T-helper 1 cell treated with Interleukin-12 subunit alpha and Interleukin-12 subunit beta and Interleukin-4 antibody, amounts not matched to agents 30 μg/mL and 1 μg/mL, for 36 hours (primary cell): ENCODE data around the gene SPDYC.
"Not testable (repeated sequence)": the region's sequence is repeated elsewhere in the genome, so short reads cannot be mapped to it uniquely, and the experiment has no call there.

Experiments
- H3K27ac Mint-ChIP-seq: one replicate; pipeline ENCODE4 v1.8.0; 2021; ENCODE audit warnings: mild to moderate bottlenecking, mixed read lengths
- H3K27me3 Mint-ChIP-seq: one replicate; pipeline ENCODE4 v1.8.0; 2021; ENCODE audit warnings: low read depth, mixed read lengths
- H3K36me3 Mint-ChIP-seq: one replicate; pipeline ENCODE4 v1.8.0; 2021; ENCODE audit warnings: low read depth, mixed read lengths
- H3K4me1 Mint-ChIP-seq: one replicate; pipeline ENCODE4 v1.8.0; 2021; ENCODE audit warnings: low read depth, mixed read lengths
- H3K4me3 Mint-ChIP-seq: one replicate; pipeline ENCODE4 v1.8.0; 2021; ENCODE audit warnings: mild to moderate bottlenecking, moderate library complexity, mixed read lengths
- H3K9me3 Mint-ChIP-seq: one replicate; pipeline ENCODE4 v1.8.0; 2021; ENCODE audit warnings: mixed read lengths

The SPDYC gene

DNA sequence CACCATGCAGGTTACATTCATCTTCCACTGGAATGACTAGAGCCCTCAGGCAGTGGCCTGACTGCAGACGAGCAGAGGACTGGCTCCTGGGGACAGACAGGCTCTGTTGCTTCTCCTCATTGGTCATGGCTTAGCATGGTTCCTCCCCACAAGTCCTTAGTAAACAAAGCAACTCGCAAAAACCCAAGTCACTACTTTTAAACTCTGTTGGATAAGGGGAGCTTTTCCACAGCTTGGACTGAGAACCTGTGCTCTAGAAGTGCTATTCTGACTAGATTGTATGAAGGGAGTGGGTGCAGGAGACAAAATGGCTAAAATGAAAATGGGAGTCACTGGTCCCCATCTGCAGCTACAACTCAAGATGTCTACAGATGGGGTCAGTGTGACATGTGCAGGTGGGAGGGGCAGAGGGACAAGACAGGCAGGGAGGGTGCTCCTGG is 4.6 kb downstream of the SPDYC start:
- H3K27me3 Mint-ChIP-seq, result peaks cover 17% of the 10 kb centered on the region
- H3K9me3 Mint-ChIP-seq, H3K36me3 Mint-ChIP-seq, H3K27ac Mint-ChIP-seq, H3K4me3 Mint-ChIP-seq, H3K4me1 Mint-ChIP-seq: not testable (repeated sequence)

DNA sequence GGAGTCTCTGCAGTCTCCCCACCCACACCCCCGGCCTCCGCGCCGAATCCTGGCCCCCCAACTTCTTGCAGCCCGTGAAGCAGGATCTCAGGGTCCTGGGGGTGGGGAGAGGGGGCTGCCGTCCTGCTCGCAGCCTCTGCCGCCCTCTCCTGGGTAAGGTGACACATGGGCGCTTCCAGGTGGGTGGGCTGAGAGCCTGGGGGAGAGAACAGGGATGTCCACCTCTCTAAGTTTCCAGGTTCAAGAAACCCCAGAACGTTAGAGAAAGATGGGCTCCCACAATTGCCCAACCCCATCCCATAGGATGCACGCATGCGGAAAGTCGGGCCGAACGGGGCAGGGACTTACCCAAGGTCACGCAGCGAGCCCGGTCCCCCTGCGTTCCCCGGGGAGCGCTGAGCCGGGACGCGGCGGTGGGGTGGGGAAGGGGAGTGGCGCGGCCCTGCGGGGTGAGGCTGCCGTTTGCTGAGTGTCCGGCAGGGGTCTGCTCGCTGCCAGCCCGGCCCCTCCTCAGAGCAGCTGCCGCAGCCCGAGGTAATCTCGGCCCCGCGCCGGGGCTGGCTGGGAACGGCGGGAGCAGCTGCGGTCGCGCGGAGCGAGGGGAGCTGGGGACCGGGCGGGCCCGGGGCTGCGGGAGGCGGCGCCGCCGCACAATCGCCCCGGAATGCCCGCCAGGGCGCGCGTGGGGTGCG is 11.0 kb downstream of the SPDYC start:
- H3K4me1 Mint-ChIP-seq, result peaks cover 17% of the 10 kb centered on the region
- H3K4me3 Mint-ChIP-seq, result peak overlapping the region; percentile 84
- peaks cover 14% of the 10 kb centered on the region for H3K36me3 Mint-ChIP-seq
- H3K27ac Mint-ChIP-seq, result peak overlapping the region; percentile 31
- H3K27me3 Mint-ChIP-seq, result peaks cover 20% of the 10 kb centered on the region
- no peaks in the 10 kb centered on the region for H3K9me3 Mint-ChIP-seq

DNA sequence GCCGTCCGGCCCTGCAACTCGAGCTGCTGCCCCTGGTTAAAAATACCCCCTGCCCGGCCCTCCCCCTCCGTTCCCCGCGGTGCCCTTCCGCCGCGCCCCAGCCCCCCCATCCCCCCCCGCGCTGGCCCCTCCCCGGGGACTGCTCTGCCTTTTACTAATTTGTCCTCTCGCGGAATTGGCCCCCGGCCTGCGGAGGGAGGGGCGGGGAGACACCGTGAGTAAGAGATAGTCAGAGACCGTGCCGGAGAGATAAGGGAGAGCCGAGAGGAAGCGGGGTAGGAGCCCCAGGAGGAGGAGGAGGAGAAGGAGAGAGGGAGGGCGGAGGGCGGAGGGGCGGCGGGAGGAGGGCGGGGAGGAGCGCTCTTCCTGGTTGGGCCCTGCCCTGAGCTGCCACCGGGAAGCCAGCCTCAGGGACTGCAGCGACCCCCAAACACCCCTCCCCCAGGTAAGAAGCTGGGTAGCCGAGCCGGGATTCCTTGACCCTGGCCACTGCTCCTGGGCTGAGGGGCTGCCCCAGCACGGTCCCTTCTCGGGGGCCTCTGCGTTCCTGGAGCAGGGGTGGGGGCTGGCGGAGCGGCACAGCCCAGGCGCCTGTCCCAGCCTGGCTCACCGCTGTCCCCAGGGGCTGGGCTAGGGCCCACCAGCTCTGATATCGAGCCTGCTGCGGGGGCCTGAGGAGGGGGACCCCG is 11.7 kb downstream of the SPDYC start, which contains the start of gene CAPN1:
CAPN1 (plus strand) TSS at position 360 of the 689 bp plus-strand sequence. CDS start 774 bp downstream, outside the sequence.
- peak within 1 kb of the TSS; percentile 98 for H3K4me3 Mint-ChIP-seq
- peaks cover 17% of the 10 kb centered on the region for H3K4me1 Mint-ChIP-seq
- H3K9me3 Mint-ChIP-seq, result no peaks in the 10 kb centered on the region
- H3K36me3 Mint-ChIP-seq, result peaks cover 19% of the 10 kb centered on the region
- peaks cover 20% of the 10 kb centered on the region for H3K27me3 Mint-ChIP-seq
- H3K27ac Mint-ChIP-seq, result peak within 1 kb of the TSS; percentile 91

DNA sequence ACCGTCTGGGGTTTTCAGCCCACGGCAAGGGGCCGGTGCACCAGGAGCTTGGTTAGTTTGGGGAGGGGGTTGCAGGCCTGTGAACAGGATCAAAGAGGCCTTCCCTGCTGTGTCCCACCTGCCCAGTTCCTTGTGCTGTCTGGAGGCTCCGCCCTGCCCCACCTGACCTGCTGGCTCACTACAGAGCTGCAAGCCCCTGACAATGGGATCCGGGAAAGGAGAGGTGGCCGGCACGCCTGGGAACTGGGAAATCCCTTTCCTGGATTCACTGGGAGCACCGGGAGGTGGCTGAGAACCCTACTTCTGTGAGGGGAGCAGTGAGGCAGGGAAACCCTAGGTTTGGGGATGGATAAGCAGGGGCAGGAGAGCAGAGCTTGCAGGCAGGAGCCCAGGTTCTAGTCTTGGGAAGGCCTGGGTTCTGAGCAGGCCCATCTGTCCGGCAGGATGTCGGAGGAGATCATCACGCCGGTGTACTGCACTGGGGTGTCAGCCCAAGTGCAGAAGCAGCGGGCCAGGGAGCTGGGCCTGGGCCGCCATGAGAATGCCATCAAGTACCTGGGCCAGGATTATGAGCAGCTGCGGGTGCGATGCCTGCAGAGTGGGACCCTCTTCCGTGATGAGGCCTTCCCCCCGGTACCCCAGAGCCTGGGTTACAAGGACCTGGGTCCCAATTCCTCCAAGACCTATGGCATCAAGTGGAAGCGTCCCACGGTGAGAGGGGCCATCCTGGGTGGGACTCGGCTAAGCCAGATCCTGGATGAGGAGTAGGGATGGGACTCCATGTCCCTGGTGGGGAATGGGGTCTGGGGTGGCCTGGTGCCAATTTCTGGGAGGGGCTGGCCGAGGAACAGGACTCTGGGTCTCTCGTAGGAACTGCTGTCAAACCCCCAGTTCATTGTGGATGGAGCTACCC is 12.5 kb downstream of the SPDYC start:
- peaks cover 17% of the 10 kb centered on the region for H3K4me1 Mint-ChIP-seq
- H3K27me3 Mint-ChIP-seq, result peaks cover 20% of the 10 kb centered on the region
- H3K27ac Mint-ChIP-seq, result peak overlapping the region; percentile 41
- no peaks in the 10 kb centered on the region for H3K9me3 Mint-ChIP-seq
- H3K4me3 Mint-ChIP-seq, result peak overlapping the region; percentile 98
- H3K36me3 Mint-ChIP-seq, result peaks cover 22% of the 10 kb centered on the region

DNA sequence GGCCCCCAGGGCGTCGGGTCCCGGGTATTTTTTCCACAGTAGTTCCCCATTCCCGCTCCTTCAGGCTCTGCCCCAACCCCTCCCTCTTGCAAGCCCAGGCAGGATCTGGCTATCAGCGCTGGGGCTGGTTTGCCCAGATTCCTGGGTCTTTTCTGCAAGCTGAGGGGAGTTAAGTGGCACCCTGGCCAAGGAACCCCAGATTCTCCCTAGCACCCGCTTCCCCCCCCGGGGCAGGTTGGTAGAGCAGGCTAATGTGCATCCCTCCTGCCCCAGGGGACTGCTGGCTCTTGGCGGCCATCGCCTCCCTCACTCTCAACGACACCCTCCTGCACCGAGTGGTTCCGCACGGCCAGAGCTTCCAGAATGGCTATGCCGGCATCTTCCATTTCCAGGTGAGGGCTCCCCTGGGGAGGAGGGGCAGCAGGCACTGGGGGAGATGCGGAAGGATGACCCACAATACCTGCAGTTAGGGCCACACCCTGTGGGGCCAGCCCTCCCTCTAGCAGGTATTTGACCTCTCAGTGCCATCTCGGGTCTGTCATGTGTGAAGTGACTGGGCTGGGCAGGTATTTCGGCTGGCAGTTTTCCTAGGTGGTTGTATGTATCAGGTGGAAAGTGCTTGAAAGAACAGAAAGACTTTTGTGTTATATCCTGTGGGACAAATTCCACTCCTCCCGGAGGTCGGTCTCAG is 13.3 kb downstream of the SPDYC start:
- H3K9me3 Mint-ChIP-seq, result no peaks in the 10 kb centered on the region

DNA sequence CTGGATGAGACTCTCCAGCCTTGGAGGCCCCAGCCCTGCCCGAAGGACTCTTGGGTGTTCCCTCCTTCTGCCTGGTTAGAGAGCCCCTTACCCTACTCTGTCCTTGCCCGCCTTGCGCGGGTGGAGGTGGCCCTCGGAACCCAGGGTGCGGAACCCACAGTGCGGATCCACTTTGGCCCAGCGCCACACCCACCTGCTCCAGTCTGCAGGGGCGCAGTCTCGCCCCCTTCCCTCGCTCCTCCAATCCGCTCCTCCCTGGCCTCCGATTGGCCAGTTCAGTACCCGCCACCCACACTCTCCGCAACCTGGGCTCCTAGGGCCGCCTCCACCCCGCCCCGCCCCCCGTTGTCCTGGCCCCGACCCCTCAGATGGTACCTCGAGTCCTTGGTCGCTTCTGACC is 14.1 kb downstream of the SPDYC start:
- Mint-ChIP-seq H3K27ac (no peak overlapping the region), H3K27me3 (peaks cover 7% of the 10 kb centered on the region), H3K4me1 (peaks cover 17% of the 10 kb centered on the region), H3K9me3 (no peaks in the 10 kb centered on the region), H3K4me3 (peak overlapping the region; percentile 60), H3K36me3 (peaks cover 22% of the 10 kb centered on the region)

More for the DNA sequence above, 13.3 kb downstream of the SPDYC start:
- H3K4me1 Mint-ChIP-seq, result peaks cover 17% of the 10 kb centered on the region
- H3K36me3 Mint-ChIP-seq, result peaks cover 22% of the 10 kb centered on the region
- peak overlapping the region; percentile 60 for H3K4me3 Mint-ChIP-seq
- H3K27ac Mint-ChIP-seq, result peak overlapping the region; percentile 9
- peaks cover 13% of the 10 kb centered on the region for H3K27me3 Mint-ChIP-seq

DNA sequence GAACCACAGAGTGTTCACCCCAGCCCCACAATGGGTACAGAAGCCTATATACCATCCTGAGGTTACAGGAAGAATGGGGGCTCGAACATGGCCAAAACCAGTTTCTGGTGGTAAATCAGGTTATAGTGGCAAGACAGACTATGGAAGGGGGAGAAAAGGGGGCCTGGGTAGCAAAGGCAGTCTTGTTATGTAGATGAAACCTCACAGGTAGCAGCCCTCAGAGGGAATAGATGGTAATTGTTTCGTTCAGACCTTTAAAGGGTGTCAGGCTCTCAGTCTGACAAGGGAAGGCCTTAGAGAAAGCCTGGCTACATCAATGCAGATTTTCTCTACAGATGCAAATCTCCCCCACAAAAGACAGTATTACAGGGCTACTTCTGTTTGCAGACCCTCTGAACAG is 15.1 kb downstream of the SPDYC start:
- no peaks in the 10 kb centered on the region for H3K9me3 Mint-ChIP-seq
- peaks cover 19% of the 10 kb centered on the region for H3K4me1 Mint-ChIP-seq
- no peak overlapping the region for H3K27ac Mint-ChIP-seq
- peaks cover 31% of the 10 kb centered on the region for H3K36me3 Mint-ChIP-seq
- no peak overlapping the region for H3K4me3 Mint-ChIP-seq
- H3K27me3 Mint-ChIP-seq, result no peaks in the 10 kb centered on the region

DNA sequence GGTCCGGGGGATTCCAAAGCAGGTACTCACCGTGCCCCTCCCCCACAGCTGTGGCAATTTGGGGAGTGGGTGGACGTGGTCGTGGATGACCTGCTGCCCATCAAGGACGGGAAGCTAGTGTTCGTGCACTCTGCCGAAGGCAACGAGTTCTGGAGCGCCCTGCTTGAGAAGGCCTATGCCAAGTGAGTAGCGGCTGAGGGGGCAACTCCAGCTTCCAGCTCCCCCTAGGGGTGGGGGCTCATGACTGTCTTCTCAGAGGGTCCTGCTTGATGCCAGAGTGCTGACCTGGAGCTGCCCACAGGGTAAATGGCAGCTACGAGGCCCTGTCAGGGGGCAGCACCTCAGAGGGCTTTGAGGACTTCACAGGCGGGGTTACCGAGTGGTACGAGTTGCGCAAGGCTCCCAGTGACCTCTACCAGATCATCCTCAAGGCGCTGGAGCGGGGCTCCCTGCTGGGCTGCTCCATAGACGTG is 15.9 kb downstream of the SPDYC start:
- no peaks in the 10 kb centered on the region for H3K9me3 Mint-ChIP-seq
- no peak overlapping the region for H3K4me3 Mint-ChIP-seq
- H3K36me3 Mint-ChIP-seq, result peaks cover 36% of the 10 kb centered on the region
- peaks cover 22% of the 10 kb centered on the region for H3K4me1 Mint-ChIP-seq
- no peak overlapping the region for H3K27ac Mint-ChIP-seq
- no peaks in the 10 kb centered on the region for H3K27me3 Mint-ChIP-seq

DNA sequence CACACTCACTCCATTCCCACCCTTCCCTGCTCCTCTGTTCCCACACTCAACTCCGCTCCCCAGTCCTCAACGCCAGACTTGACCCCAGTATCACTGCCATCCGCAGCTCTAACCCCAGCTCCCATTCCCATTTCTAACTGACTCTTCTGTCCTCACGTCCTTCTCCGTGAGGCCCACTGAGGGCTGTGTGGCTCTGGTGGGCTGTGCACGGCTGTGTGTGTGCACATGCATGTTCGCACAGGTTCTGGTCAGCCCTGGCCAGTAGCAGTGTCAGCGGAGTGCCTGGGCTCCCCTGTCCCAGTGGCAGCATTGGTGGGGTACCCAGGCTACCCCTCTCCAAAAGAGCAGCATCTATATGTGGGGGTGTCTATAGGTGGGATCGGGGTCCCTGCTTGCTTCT is 16.7 kb downstream of the SPDYC start:
- H3K36me3 Mint-ChIP-seq, result peaks cover 37% of the 10 kb centered on the region
- H3K27me3 Mint-ChIP-seq, result no peaks in the 10 kb centered on the region
- H3K9me3 Mint-ChIP-seq, result no peaks in the 10 kb centered on the region
- H3K4me3 Mint-ChIP-seq, result no peak overlapping the region
- H3K27ac Mint-ChIP-seq, result no peak overlapping the region
- peaks cover 22% of the 10 kb centered on the region for H3K4me1 Mint-ChIP-seq

DNA sequence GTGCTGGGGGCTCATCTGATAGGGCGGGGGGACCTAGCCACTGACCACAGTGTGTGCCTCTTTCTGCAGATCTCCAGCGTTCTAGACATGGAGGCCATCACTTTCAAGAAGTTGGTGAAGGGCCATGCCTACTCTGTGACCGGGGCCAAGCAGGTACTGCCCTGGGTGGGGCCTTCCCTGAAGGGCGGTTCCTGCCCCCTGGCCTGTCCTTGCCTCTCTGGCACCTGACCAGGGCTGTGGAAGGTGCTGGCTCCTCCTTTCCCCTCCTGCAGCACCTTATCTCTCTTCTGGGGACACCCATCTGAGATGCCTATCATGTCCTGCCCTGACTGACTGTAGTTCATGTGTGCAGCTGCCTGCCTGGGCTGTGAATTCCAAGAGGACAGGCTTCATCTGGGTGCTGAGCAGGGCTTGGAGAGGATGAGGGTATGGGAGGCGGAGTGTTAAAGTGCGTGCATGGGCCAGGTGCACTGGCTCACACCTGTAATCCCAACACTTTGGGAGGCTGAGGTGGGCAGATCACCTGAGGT is 17.2 kb downstream of the SPDYC start:
- Mint-ChIP-seq H3K36me3 (peaks cover 37% of the 10 kb centered on the region), H3K27ac (no peak overlapping the region)

DNA sequence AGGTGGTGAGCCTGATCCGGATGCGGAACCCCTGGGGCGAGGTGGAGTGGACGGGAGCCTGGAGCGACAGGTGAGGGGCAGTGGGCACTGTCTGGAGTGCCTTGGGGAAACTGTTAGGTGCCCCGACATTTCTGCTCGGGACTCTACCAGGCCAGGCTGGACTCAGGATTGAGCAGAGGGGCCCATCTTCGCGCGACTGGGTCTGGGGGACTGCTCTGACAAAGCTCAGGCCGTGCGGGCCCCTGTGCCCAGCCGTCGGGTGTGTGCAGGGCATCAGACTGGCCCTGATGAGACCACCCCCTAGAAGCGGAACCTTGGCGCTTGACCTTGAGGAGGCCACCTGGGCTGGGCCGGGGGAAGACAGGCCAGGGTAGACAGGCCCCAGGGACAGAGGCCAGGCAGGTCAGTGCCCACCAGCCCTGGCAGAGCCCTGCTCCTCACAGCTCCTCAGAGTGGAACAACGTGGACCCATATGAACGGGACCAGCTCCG is 18.0 kb downstream of the SPDYC start:
- Mint-ChIP-seq H3K4me3 (no peak overlapping the region), H3K9me3 (no peaks in the 10 kb centered on the region), H3K27ac (no peak overlapping the region), H3K27me3 (no peaks in the 10 kb centered on the region), H3K4me1 (peaks cover 16% of the 10 kb centered on the region), H3K36me3 (peaks cover 34% of the 10 kb centered on the region)

More for the DNA sequence above, 17.2 kb downstream of the SPDYC start:
- no peaks in the 10 kb centered on the region for H3K9me3 Mint-ChIP-seq
- H3K27me3 Mint-ChIP-seq, result no peaks in the 10 kb centered on the region
- H3K4me1 Mint-ChIP-seq, result peaks cover 22% of the 10 kb centered on the region
- H3K4me3 Mint-ChIP-seq, result no peak overlapping the region

DNA sequence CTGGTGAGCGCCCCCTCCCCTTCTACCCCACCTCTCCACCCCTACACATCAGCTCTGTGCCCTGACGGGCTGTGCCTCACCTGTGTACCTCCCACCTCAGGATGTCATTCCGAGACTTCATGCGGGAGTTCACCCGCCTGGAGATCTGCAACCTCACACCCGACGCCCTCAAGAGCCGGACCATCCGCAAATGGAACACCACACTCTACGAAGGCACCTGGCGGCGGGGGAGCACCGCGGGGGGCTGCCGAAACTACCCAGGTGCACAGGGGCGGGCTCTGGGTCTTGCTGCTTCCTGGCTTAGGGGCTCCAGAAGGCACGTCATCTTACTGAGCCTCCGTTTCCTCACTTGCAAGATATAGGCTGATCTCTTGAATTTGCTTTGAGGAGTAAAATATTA is 18.5 kb downstream of the SPDYC start:
- no peaks in the 10 kb centered on the region for H3K27me3 Mint-ChIP-seq
- no peaks in the 10 kb centered on the region for H3K9me3 Mint-ChIP-seq
- peaks cover 36% of the 10 kb centered on the region for H3K36me3 Mint-ChIP-seq
- H3K4me1 Mint-ChIP-seq, result peaks cover 15% of the 10 kb centered on the region
- no peak overlapping the region for H3K4me3 Mint-ChIP-seq
- no peak overlapping the region for H3K27ac Mint-ChIP-seq

DNA sequence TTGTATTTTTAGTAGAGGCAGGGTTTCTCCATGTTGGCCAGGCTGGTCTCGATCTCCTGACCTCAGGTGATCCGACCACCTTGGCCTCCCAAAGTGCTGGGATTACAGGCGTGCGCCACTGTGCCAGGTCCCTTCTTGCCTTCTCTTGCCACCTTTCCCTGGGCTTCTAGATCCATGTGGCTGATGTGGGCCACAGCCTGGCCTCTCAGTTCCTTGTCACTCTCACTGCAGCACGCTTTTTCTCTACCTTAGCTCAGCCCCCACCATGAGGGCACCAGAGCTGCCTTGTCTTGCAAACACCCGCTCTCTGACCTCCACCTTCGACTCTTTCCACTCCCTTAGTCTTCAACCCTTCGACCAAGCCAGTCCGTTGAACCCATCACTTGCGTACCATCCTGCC is 19.2 kb downstream of the SPDYC start:
- Mint-ChIP-seq H3K27me3 (no peaks in the 10 kb centered on the region), H3K4me1 (peaks cover 12% of the 10 kb centered on the region), H3K4me3 (no peak overlapping the region), H3K27ac (no peak overlapping the region), H3K9me3 (no peaks in the 10 kb centered on the region), H3K36me3 (peaks cover 36% of the 10 kb centered on the region)
